Pancreas (tissue), 10 donors: ENCODE data around the gene UVRAG. TPM values are rescaled to one million over a fixed set of nuclear protein-coding genes. Genes with fewer than 3 reads are reported as not detected.

Experiments
- ATAC-seq, 4 donors: fragments of 200-7000 bp; cut with Tn5 transposase; one replicate each; pipeline versions ENCODE4 v1.8.0 to v1.9.1; 2020; ENCODE audit warnings: mild to moderate bottlenecking in 4 of 4, moderate library complexity in 4 of 4
- DNase-seq, 6 donors: peaks; one replicate each; pipeline ENCODE4 v3.0.0-alpha.2; 2020
- FAIRE-seq: peaks from 2 replicates; lab custom pipeline; 2012; peaks lifted over from hg19 to GRCh38; lab: Jason Lieb, UNC
- H3K27ac ChIP-seq, 4 donors: fragments of 200-600 bp; sonication (generic); 1 replicate in 3 of 4; 2 replicates in 1 of 4; pipeline versions ENCODE4 v1.5.0 to v1.8.0; 2020
- H3K27me3 ChIP-seq, 4 donors: fragments of 200-600 bp; one replicate each; pipeline ENCODE4 v1.8.0; 2021
- H3K36me3 ChIP-seq, 3 donors: fragments of 200-600 bp; sonication (generic) in 1 of 3; one replicate each; pipeline versions ENCODE4 v1.5.0 to v1.8.0; 2020 to 2021
- H3K4me1 ChIP-seq, 3 donors: fragments of 200-600 bp; one replicate each; pipeline ENCODE4 v1.8.0; 2021
- H3K4me3 ChIP-seq, 4 donors: fragments of 200-600 bp; sonication (generic) in 2 of 4; one replicate each; pipeline versions ENCODE4 v1.5.0 to v1.8.0; 2020 to 2021
- H3K9me3 ChIP-seq, 4 donors: fragments of 200-600 bp; one replicate each; pipeline ENCODE4 v1.8.0; 2021
- WGBS, 2 donors: extraction: QIAGEN DNeasy Blood & Tissue Kit; methylation state at CpG; one replicate each; pipeline ENCODE4 v1.1.7; 2013; 5-methylcytosine and 5-hydroxymethylcytosine counted together
- intact Hi-C, 3 donors: fragments of 100-400 bp; cut with DNase I; formaldehyde crosslinking; loops; one replicate each; pipeline versions ENCODE4 v1.11.1 to v1.14.2; 2022
- polyA plus RNA-seq, 2 donors: library from polyadenylated mRNA; stranded (reverse); fragments of 200-250 nt; gene quantifications; one replicate each; pipeline ENCODE4 v1.2.3, GENCODE V29; 2013
- total RNA-seq, 6 donors: library from RNA; stranded (reverse); fragmentation: NEBNext Ultra II Directional in 4 of 6; extraction: Animal tissue kit (Norgen Biotek cat#: 25700) in 4 of 6; gene quantifications; one replicate each; pipeline versions ENCODE4 v1.2.1 to v1.2.4, GENCODE V29; 2021 to 2023
- TF ChIP-seq, protein P1 (sequence below), 4 donors: fragments of 200-600 bp; sonication (generic) in 3 of 4; IDR thresholded peaks; one replicate each; pipeline versions ENCODE4 v1.5.0 to v1.8.0; 2021; ENCODE audit warnings: antibody characterized with exemption in 4 of 4
- donor health status: healthy with polysubstance abuse.
- donor health status: DM: no; HTN: no; CAD: no; lungs with moderate emphysema.
- donor health status: DM: no; HTN: no; CAD: no.
- donor health status: control.
- donor health status: control.
- donor health status: Bipolar disorder and iron deficiency.
- donor health status: DM: yes; HTN: yes; CAD: no.
- donor health status: DM: no; HTN: no; CAD: no.
- donor health status: DM: no; HTN: no; CAD: no.
- donor health status: DM: yes; HTN: yes; CAD: no.

The UVRAG gene
- total and polyA plus RNA-seq, 8 donors, result 3.3 to 17.2 (median 7.6) TPM

DNA sequence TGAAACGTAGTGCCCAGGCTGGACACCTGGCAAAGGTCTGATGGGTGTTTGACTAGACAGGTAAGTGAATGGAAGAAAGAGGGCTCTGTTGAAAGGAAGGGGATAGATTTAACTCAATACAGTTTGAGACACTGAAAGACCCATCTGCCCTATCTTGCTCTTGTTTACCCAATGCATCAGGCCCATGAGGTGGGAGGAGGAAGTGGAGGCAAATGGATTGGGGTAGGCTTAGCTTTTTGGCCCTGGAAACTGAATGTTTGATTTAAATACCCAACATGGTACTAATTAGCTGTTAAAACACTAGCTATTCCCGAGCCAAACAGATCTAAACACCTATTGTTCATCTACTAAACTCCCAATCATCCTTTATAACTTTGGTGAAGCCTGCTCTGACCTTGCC is 3.5 kb upstream of the UVRAG start:
- TF ChIP-seq, protein P1, sequence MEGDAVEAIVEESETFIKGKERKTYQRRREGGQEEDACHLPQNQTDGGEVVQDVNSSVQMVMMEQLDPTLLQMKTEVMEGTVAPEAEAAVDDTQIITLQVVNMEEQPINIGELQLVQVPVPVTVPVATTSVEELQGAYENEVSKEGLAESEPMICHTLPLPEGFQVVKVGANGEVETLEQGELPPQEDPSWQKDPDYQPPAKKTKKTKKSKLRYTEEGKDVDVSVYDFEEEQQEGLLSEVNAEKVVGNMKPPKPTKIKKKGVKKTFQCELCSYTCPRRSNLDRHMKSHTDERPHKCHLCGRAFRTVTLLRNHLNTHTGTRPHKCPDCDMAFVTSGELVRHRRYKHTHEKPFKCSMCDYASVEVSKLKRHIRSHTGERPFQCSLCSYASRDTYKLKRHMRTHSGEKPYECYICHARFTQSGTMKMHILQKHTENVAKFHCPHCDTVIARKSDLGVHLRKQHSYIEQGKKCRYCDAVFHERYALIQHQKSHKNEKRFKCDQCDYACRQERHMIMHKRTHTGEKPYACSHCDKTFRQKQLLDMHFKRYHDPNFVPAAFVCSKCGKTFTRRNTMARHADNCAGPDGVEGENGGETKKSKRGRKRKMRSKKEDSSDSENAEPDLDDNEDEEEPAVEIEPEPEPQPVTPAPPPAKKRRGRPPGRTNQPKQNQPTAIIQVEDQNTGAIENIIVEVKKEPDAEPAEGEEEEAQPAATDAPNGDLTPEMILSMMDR (IDR thresholded peaks at IDR 0.05), result no peak
- Histone ChIP-seq H3K27me3 (no peaks in the 10 kb centered on the region), H3K9me3 (no peaks in the 10 kb centered on the region), H3K27ac (no peak overlapping the region), H3K4me3 (no peak overlapping the region), H3K4me1 (peaks cover 0 to 11% (median 0%) of the 10 kb centered on the region in 3 donors), H3K36me3 (no peaks in the 10 kb centered on the region)
- no peak for ATAC-seq
- DNase-seq, result no peak
- no peak for FAIRE-seq
- WGBS, 2 donors, result 60 to 66% methylated on average over 2 of the region's 2 CpGs
- intact Hi-C loops, result no loop called here

DNA sequence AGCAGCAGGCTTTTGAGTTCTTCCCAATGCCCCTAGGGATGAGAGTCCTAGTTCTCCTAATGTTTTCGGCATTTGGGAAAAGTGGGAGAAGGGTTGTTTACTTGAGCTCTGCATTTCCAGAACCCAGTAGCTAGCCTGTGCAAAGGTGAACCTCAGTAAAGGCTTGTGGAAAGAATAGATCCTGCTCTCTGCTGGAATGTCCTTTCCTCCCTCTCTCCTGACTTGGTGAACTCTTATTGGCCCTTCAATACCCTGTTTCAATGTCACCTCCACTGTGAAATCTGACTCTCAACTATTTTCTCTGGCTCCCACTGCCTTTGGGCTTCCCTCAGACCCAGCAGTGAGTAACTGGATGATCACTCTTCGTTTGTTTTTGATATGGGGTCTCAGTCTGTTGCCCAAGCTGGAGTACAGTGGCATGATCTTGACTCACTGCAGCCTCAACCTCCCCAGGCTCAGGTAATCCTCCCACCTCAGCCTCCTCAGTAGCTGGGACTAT is 2.4 kb upstream of the UVRAG start:
- Histone ChIP-seq H3K27me3 (no peaks in the 10 kb centered on the region), H3K4me1 (peaks cover 0 to 19% (median 0%) of the 10 kb centered on the region in 3 donors), H3K9me3 (no peaks in the 10 kb centered on the region), H3K36me3 (no peaks in the 10 kb centered on the region), H3K27ac (no peak overlapping the region), H3K4me3 (no peak overlapping the region)
- DNase-seq, result no peak
- no peak for ATAC-seq
- no peak for FAIRE-seq
- WGBS, 2 donors, result 76 to 81% methylated on average over 2 of the region's 2 CpGs
- TF ChIP-seq, protein P1 (IDR thresholded peaks at IDR 0.05), result no peak
- intact Hi-C loops, result no loop called here

DNA sequence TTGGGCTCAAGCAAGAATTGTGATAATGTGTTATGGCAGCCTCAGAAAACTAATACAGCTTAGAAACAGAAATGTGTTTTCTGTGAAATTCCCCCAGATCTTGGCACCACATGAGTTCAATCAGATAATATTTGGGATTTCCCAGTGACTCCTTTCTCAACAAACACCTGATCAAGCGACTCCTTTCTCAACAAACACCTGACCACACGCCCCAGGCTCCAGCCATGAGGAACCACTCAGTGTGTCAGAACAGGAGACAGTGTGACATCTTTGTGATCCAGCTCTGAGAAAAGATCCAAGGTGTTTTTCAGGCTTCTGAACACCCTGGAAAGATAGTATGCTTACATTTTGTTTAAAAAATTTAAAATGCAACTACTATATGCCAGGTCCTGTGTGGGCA is 1.9 kb upstream of the UVRAG start:
- Histone ChIP-seq H3K27ac (no peak overlapping the region), H3K9me3 (no peaks in the 10 kb centered on the region), H3K36me3 (no peaks in the 10 kb centered on the region), H3K27me3 (no peaks in the 10 kb centered on the region), H3K4me1 (peaks cover 0 to 19% (median 0%) of the 10 kb centered on the region in 3 donors), H3K4me3 (no peak overlapping the region)
- ATAC-seq, result no peak
- 45 to 71% methylated on average over 2 of the region's 2 CpGs for whole genome bisulfite sequencing, 2 donors
- intact Hi-C loops, result no loop called here
- peak in 1 of 6 donors; percentile 28 for DNase-seq
- TF ChIP-seq, protein P1 (IDR thresholded peaks at IDR 0.05), result no peak
- FAIRE-seq, result no peak

DNA sequence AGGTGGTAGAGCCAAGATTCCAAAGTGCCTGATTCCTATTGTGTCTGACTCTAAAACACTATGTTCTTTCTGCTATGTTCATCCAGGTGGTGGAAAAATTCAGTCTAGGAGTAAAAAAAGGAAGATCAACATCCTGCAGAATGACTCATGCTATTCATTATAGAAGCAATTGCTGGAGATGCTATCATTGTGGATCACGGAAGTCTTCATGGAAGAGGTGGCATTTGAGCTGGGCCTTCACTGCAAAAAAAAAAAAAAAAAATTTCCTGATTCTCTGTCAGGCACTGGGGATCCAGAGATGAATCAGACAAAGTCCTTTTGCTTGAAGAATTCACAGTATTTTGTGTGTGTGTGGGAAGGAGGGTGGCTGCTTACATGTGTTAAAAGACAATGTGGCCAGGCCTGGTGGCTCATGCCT is 1.4 kb upstream of the UVRAG start:
- no peaks in the 10 kb centered on the region for H3K36me3 ChIP-seq
- intact Hi-C loops, result no loop called here
- FAIRE-seq, result no peak
- ATAC-seq, result no peak
- H3K4me1 ChIP-seq, result peaks cover 0 to 19% (median 0%) of the 10 kb centered on the region in 3 donors
- no peaks in the 10 kb centered on the region for H3K9me3 ChIP-seq
- TF ChIP-seq, protein P1 (IDR thresholded peaks at IDR 0.05), result no peak
- DNase-seq, result no peak
- no peaks in the 10 kb centered on the region for H3K27me3 ChIP-seq
- H3K27ac ChIP-seq, result peak overlapping the region in 3 of 4 donors; percentile 62 to 93 (median 91)
- no peak overlapping the region for H3K4me3 ChIP-seq
- 85 to 91% methylated on average over 1 of the region's 1 CpG for WGBS, 2 donors

DNA sequence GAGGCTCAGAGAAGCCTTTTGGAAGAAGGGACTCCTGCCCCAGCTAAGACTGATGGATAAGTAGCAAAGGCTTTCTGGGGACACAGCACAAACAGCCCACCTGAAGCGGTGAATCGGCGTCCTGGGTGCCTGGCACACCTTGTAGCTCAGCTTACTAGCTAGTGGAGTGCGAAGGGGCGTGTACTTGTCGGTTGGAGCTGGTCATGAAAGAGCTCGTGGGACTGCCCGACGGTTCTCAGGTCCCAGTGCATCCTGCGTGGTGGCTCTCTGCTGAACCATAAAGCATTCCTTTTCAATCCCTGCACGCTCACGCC is 690 bp upstream of the UVRAG start:
- FAIRE-seq, result no peak

More for the DNA sequence above, 690 bp upstream of the UVRAG start:
- Histone ChIP-seq H3K9me3 (no peaks in the 10 kb centered on the region), H3K36me3 (no peaks in the 10 kb centered on the region), H3K27me3 (no peaks in the 10 kb centered on the region), H3K4me1 (peaks cover 0 to 19% (median 0%) of the 10 kb centered on the region in 3 donors), H3K27ac (peak overlapping the region; percentile 62 to 93 (median 78)), H3K4me3 (peak overlapping the region; percentile 48 to 93 (median 74))
- peak; percentile 36 to 66 (median 54) for ATAC-seq
- intact Hi-C loops, result no loop called here
- 1% methylated on average over 12 of the region's 12 CpGs for WGBS, 2 donors
- DNase-seq, result no peak
- TF ChIP-seq, protein P1 (IDR thresholded peaks at IDR 0.05), result no peak
